ENCODE data around the gene GAS2.

DNA sequence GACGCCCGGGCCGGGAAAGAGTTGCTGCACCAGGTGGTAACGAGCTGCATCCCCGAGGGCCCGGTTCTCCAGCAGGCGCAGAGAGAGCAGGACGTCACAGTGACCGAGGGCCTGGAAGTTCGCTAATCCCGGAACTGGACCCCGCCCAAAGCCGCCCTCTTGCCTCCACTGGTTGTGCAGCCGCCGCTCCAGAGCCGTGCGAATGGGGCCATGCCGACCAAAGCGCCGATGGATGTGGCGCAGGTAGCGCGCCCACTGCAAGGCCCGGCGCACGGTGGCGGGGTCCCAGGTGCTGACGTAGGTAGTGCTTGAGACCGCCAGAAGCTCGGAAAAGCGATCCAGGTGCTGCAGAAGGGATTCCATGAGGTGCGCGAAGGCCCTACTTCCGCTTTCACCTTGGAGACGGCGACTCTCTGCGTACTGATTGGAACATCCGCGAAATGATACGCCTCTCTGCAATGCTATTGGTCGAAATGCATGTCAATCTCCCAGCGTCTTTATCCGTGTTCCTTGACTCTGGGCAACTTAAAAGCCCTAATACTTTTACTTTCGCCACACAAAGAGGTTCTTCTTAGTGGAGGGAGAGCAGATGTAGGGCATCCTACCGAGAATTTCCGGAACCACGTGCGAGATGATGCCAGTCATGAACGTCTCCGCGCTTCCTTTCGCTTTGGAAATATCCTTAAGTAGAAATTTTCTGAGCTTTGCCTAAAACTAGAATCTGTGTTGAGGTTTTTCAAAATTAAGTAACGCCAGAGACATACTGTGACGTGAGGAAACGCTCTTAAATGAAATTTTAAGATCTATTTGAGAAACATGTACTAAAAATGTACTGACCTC, 40.7 kb upstream of the GAS2 start, which contains the start of gene FANCF:
- TF ChIP-seq, protein P1, sequence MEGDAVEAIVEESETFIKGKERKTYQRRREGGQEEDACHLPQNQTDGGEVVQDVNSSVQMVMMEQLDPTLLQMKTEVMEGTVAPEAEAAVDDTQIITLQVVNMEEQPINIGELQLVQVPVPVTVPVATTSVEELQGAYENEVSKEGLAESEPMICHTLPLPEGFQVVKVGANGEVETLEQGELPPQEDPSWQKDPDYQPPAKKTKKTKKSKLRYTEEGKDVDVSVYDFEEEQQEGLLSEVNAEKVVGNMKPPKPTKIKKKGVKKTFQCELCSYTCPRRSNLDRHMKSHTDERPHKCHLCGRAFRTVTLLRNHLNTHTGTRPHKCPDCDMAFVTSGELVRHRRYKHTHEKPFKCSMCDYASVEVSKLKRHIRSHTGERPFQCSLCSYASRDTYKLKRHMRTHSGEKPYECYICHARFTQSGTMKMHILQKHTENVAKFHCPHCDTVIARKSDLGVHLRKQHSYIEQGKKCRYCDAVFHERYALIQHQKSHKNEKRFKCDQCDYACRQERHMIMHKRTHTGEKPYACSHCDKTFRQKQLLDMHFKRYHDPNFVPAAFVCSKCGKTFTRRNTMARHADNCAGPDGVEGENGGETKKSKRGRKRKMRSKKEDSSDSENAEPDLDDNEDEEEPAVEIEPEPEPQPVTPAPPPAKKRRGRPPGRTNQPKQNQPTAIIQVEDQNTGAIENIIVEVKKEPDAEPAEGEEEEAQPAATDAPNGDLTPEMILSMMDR (IDR thresholded peaks at IDR 0.05), result peak in 1 of 4 experiments; percentile 9
- TF ChIP-seq POLR2A (IDR thresholded peaks at IDR 0.05), result peak in 1 of 2 donors; percentile 31

All from uterus (tissue), 2 donors.